Skeletal muscle satellite cell (primary cell): ENCODE measurements around the gene WWTR1.

ENCODE experiments used
- H3K27me3 ChIP-seq: 2 replicates; pipeline ENCODE4 v1.7.0; 2013; ENCODE audit warnings: low read length; ENCODE audit not compliant: control insufficient read depth, insufficient read depth
- H3K36me3 ChIP-seq: 2 replicates; pipeline ENCODE4 v1.7.0; 2013; ENCODE audit warnings: mild to moderate bottlenecking, control low read depth, low read length; ENCODE audit not compliant: insufficient read depth
- H3K4me1 ChIP-seq: 2 replicates; pipeline ENCODE4 v1.7.0; 2013; ENCODE audit warnings: low read length; ENCODE audit not compliant: control insufficient read depth, insufficient read depth
- H3K4me2 ChIP-seq: 2 replicates; pipeline ENCODE4 v1.7.0; 2013; ENCODE audit warnings: mild to moderate bottlenecking, low read length
- H3K4me3 ChIP-seq: 2 replicates; pipeline ENCODE4 v1.7.0; 2013; ENCODE audit warnings: low read length
- H3K9ac ChIP-seq: 2 replicates; pipeline ENCODE4 v1.7.0; 2013; ENCODE audit warnings: mild to moderate bottlenecking, low read depth, low read length, moderate library complexity
- H3K9me3 ChIP-seq: replicated peaks from 2 replicates; pipeline ENCODE4 v1.7.0; 2013; ENCODE audit warnings: mild to moderate bottlenecking, control low read depth, low read length

The WWTR1 gene

GRCh38 chr3:149604125-149604875, 53.5 kb downstream of the WWTR1 start:
- no peaks in the 10 kb centered on the region for H3K27me3 ChIP-seq
- peak overlapping the region; percentile 68 for H3K9ac ChIP-seq
- peak overlapping the region; percentile 56 for H3K4me2 ChIP-seq
- H3K36me3 ChIP-seq: peaks cover 13% of the 10 kb centered on the region
- H3K4me3 ChIP-seq: peak overlapping the region; percentile 2
- H3K9me3 ChIP-seq: no peaks in the 10 kb centered on the region
- peaks cover 65% of the 10 kb centered on the region for H3K4me1 ChIP-seq

- Histone ChIP-seq H3K4me2 (peak overlapping the region; percentile 56), H3K27me3 (no peaks in the 10 kb centered on the region), H3K36me3 (peaks cover 18% of the 10 kb centered on the region), H3K4me1 (peaks cover 70% of the 10 kb centered on the region), H3K9me3 (no peaks in the 10 kb centered on the region), H3K9ac (peak overlapping the region; percentile 68), H3K4me3 (no peak overlapping the region)
Observed at GRCh38 chr3:149603126-149604074, 54.4 kb downstream of the WWTR1 start.

- no peak overlapping the region for H3K9ac ChIP-seq
- peaks cover 26% of the 10 kb centered on the region for H3K36me3 ChIP-seq
- H3K4me3 ChIP-seq: no peak overlapping the region
- no peaks in the 10 kb centered on the region for H3K9me3 ChIP-seq
- H3K4me2 ChIP-seq: no peak overlapping the region
- H3K4me1 ChIP-seq: peaks cover 63% of the 10 kb centered on the region
- H3K27me3 ChIP-seq: no peaks in the 10 kb centered on the region
Observed at GRCh38 chr3:149600634-149601033, 57.2 kb downstream of the WWTR1 start.

GRCh38 chr3:149599236-149599635, 58.6 kb downstream of the WWTR1 start:
- Histone ChIP-seq H3K4me3 (no peak overlapping the region), H3K27me3 (no peaks in the 10 kb centered on the region), H3K4me2 (no peak overlapping the region), H3K4me1 (peaks cover 51% of the 10 kb centered on the region), H3K9ac (no peak overlapping the region), H3K36me3 (peaks cover 14% of the 10 kb centered on the region), H3K9me3 (no peaks in the 10 kb centered on the region)

- H3K27me3 ChIP-seq: no peaks in the 10 kb centered on the region
- H3K36me3 ChIP-seq: peaks cover 14% of the 10 kb centered on the region
- H3K4me3 ChIP-seq: no peak overlapping the region
- no peak overlapping the region for H3K9ac ChIP-seq
- H3K4me2 ChIP-seq: peak overlapping the region; percentile 48
- H3K4me1 ChIP-seq: peaks cover 66% of the 10 kb centered on the region
- no peaks in the 10 kb centered on the region for H3K9me3 ChIP-seq
Observed at GRCh38 chr3:149596134-149596770, 61.6 kb downstream of the WWTR1 start.

GRCh38 chr3:149593418-149594160, 64.2 kb downstream of the WWTR1 start:
- peak overlapping the region; percentile 43 for H3K4me3 ChIP-seq
- H3K27me3 ChIP-seq: no peaks in the 10 kb centered on the region
- H3K9me3 ChIP-seq: no peaks in the 10 kb centered on the region
- H3K4me2 ChIP-seq: peak overlapping the region; percentile 69
- H3K36me3 ChIP-seq: peaks cover 9% of the 10 kb centered on the region
- peaks cover 67% of the 10 kb centered on the region for H3K4me1 ChIP-seq
- peak overlapping the region; percentile 1 for H3K9ac ChIP-seq

GRCh38 chr3:149592758-149593240, 65.0 kb downstream of the WWTR1 start:
- H3K27me3 ChIP-seq: no peaks in the 10 kb centered on the region
- H3K9me3 ChIP-seq: no peaks in the 10 kb centered on the region
- peak overlapping the region; percentile 69 for H3K4me2 ChIP-seq
- peaks cover 2% of the 10 kb centered on the region for H3K36me3 ChIP-seq
- H3K9ac ChIP-seq: peak overlapping the region; percentile 47
- peaks cover 70% of the 10 kb centered on the region for H3K4me1 ChIP-seq
- H3K4me3 ChIP-seq: peak overlapping the region; percentile 43

GRCh38 chr3:149590691-149591441, 67.0 kb downstream of the WWTR1 start:
- Histone ChIP-seq H3K27me3 (no peaks in the 10 kb centered on the region), H3K4me1 (peaks cover 74% of the 10 kb centered on the region)

GRCh38 chr3:149589332-149589731, 68.5 kb downstream of the WWTR1 start:
- no peaks in the 10 kb centered on the region for H3K36me3 ChIP-seq
- peak overlapping the region; percentile 48 for H3K4me2 ChIP-seq
- peak overlapping the region; percentile 3 for H3K4me3 ChIP-seq
- H3K9me3 ChIP-seq: no peaks in the 10 kb centered on the region
- peaks cover 85% of the 10 kb centered on the region for H3K4me1 ChIP-seq
- peak overlapping the region; percentile 34 for H3K9ac ChIP-seq
- H3K27me3 ChIP-seq: no peaks in the 10 kb centered on the region

More at GRCh38 chr3:149590691-149591441, 67.0 kb downstream of the WWTR1 start:
- no peak overlapping the region for H3K4me3 ChIP-seq
- H3K36me3 ChIP-seq: no peaks in the 10 kb centered on the region
- H3K9ac ChIP-seq: no peak overlapping the region
- H3K9me3 ChIP-seq: no peaks in the 10 kb centered on the region
- no peak overlapping the region for H3K4me2 ChIP-seq

- Histone ChIP-seq H3K4me1 (peaks cover 87% of the 10 kb centered on the region), H3K9me3 (no peaks in the 10 kb centered on the region), H3K4me2 (peak overlapping the region; percentile 48), H3K9ac (peak overlapping the region; percentile 34), H3K27me3 (no peaks in the 10 kb centered on the region), H3K4me3 (peak overlapping the region; percentile 3), H3K36me3 (no peaks in the 10 kb centered on the region)
Observed at GRCh38 chr3:149588909-149589308, 68.9 kb downstream of the WWTR1 start.
